OCI-LY3 (cell line): ENCODE data around the gene ACSF2.

Experiments used
- EZH2phosphoT487 ChIP-seq: fragments of 200-600 bp; shearing (Covaris generic); IDR thresholded peaks from 2 replicates; pipeline ENCODE4 v1.6.1; 2018; ENCODE audit warnings: antibody characterized with exemption, mixed run types, low read depth
- TF ChIP-seq, protein P1 (sequence below): fragments of 200-600, 300-600 bp; sonication (generic); IDR thresholded peaks from 2 replicates; pipeline ENCODE4 v1.5.1; 2014; ENCODE audit warnings: antibody characterized with exemption, low read length, low read depth

DNA sequence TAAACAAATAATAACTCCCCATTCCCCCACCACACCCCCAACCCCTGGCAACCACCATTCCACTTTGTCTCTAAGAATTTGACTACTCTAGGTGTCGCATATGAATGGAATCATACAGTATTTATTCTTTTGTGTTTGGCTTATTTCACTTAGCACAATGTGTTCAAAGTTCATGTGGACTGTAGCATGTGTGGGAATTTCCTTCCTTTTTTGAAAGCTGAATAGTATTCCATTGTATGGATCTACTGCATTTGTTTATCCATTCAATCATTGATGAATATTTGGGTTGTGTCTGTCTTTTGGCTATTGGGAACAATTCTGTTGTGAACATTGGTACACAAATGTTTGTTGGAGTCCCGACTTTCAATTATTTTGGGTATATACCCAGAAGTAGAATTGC, 3.3 kb upstream of the ACSF2 start:
- TF ChIP-seq, protein P1, sequence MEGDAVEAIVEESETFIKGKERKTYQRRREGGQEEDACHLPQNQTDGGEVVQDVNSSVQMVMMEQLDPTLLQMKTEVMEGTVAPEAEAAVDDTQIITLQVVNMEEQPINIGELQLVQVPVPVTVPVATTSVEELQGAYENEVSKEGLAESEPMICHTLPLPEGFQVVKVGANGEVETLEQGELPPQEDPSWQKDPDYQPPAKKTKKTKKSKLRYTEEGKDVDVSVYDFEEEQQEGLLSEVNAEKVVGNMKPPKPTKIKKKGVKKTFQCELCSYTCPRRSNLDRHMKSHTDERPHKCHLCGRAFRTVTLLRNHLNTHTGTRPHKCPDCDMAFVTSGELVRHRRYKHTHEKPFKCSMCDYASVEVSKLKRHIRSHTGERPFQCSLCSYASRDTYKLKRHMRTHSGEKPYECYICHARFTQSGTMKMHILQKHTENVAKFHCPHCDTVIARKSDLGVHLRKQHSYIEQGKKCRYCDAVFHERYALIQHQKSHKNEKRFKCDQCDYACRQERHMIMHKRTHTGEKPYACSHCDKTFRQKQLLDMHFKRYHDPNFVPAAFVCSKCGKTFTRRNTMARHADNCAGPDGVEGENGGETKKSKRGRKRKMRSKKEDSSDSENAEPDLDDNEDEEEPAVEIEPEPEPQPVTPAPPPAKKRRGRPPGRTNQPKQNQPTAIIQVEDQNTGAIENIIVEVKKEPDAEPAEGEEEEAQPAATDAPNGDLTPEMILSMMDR = no peak
- TF ChIP-seq EZH2phosphoT487 = no peak
